Activated CD4-positive, alpha-beta T cell treated with anti-CD3 and anti-CD28 coated beads, Interleukin-2, amount 10 ng/mL, durations not matched to agents 7 days and 5 days (primary cell): ENCODE measurements around the gene GADD45A. TPM values are rescaled to one million over a fixed set of nuclear protein-coding genes. Genes with fewer than 3 reads are reported as not detected.

Source experiments
- CTCF ChIA-PET: fragments of 350-600 bp; sonication (Branson Sonifier 250); formaldehyde crosslinking; loops from one replicate; lab custom pipeline; 2021; ENCODE audit warnings: antibody characterized with exemption; lab: Charles Lee
- POLR2A ChIA-PET: fragments of 350-600 bp; sonication (Branson Sonifier 250); formaldehyde crosslinking; loops from one replicate; lab custom pipeline; 2021; ENCODE audit warnings: antibody characterized with exemption; lab: Charles Lee
- DNase-seq: peaks from one replicate; pipeline ENCODE4 v3.0.0-alpha.2; 2020
- H3K27ac Mint-ChIP-seq: one replicate; pipeline ENCODE4 v1.8.0; 2021; ENCODE audit warnings: mild to moderate bottlenecking, moderate library complexity, mixed read lengths
- H3K27me3 Mint-ChIP-seq: one replicate; pipeline ENCODE4 v1.8.0; 2021; ENCODE audit warnings: mixed read lengths
- H3K36me3 Mint-ChIP-seq: one replicate; pipeline ENCODE4 v1.8.0; 2021; ENCODE audit warnings: low read depth, mixed read lengths
- H3K4me1 Mint-ChIP-seq: one replicate; pipeline ENCODE4 v1.8.0; 2021; ENCODE audit warnings: mixed read lengths
- H3K4me3 Mint-ChIP-seq: one replicate; pipeline ENCODE4 v1.8.0; 2021; ENCODE audit warnings: mild to moderate bottlenecking, moderate library complexity, mixed read lengths
- H3K9me3 Mint-ChIP-seq: one replicate; pipeline ENCODE4 v1.8.0; 2021; ENCODE audit warnings: mixed read lengths
- total RNA-seq, 2 experiments: library from RNA; stranded (reverse); gene quantifications; one replicate each; pipeline ENCODE4 v1.2.3, GENCODE V29; 2021

The GADD45A gene
- total RNA-seq, 2 experiments from 2014 or later: 14.2 to 16.6 TPM

- no peak overlapping the region for H3K4me3 Mint-ChIP-seq
- peaks cover 30% of the 10 kb centered on the region for H3K27me3 Mint-ChIP-seq
- H3K36me3 Mint-ChIP-seq: no peaks in the 10 kb centered on the region
- no peaks in the 10 kb centered on the region for H3K9me3 Mint-ChIP-seq
- H3K27ac Mint-ChIP-seq: peak overlapping the region; percentile 84
- peaks cover 24% of the 10 kb centered on the region for H3K4me1 Mint-ChIP-seq
- POLR2A ChIA-PET: interaction anchor here (0.6 to 1.2 kb wide), 2 partner anchors 10 to 94 kb away, joined by 3 to 7 read pairs; partner anchors contain the start of gene GADD45A
- peak; percentile 60 for DNase-seq
- CTCF ChIA-PET: interaction anchor here (1.0 to 2.6 kb wide), 5 partner anchors 8 to 86 kb away, joined by 3 to 7 read pairs (median 4); no protein-coding TSS in a partner anchor
Measured at GRCh38 chr1:67674260-67675011, 10.6 kb upstream of the GADD45A start.

GRCh38 chr1:67675800-67676199 is 9.2 kb upstream of the GADD45A start:
- Mint-ChIP-seq H3K27ac (no peak overlapping the region), H3K4me1 (peaks cover 24% of the 10 kb centered on the region), H3K27me3 (peaks cover 19% of the 10 kb centered on the region), H3K36me3 (no peaks in the 10 kb centered on the region), H3K4me3 (no peak overlapping the region), H3K9me3 (no peaks in the 10 kb centered on the region)
- CTCF ChIA-PET: interaction anchor here (0.8 to 2.6 kb wide), 3 partner anchors 7 to 12 kb away, joined by 3 to 7 read pairs (median 3); no protein-coding TSS in a partner anchor
- DNase-seq: no peak
- POLR2A ChIA-PET: no interaction called here

- H3K27ac Mint-ChIP-seq: no peak overlapping the region
- no peaks in the 10 kb centered on the region for H3K9me3 Mint-ChIP-seq
- CTCF ChIA-PET: interaction anchor here (0.8 kb wide), 1 partner anchor 8 kb away, joined by 3 read pairs; no protein-coding TSS in a partner anchor
- H3K27me3 Mint-ChIP-seq: peaks cover 15% of the 10 kb centered on the region
- no peak for DNase-seq
- H3K36me3 Mint-ChIP-seq: no peaks in the 10 kb centered on the region
- H3K4me3 Mint-ChIP-seq: no peak overlapping the region
- POLR2A ChIA-PET: no interaction called here
- peaks cover 24% of the 10 kb centered on the region for H3K4me1 Mint-ChIP-seq
Measured at GRCh38 chr1:67676287-67676686, 8.7 kb upstream of the GADD45A start.

GRCh38 chr1:67676946-67677345 is 8.1 kb upstream of the GADD45A start:
- H3K27me3 Mint-ChIP-seq: peaks cover 13% of the 10 kb centered on the region
- no peak overlapping the region for H3K27ac Mint-ChIP-seq
- ChIA-PET POLR2A (no interaction called here), CTCF (no interaction called here)
- no peak overlapping the region for H3K4me3 Mint-ChIP-seq
- DNase-seq: no peak
- H3K4me1 Mint-ChIP-seq: peaks cover 24% of the 10 kb centered on the region
- no peaks in the 10 kb centered on the region for H3K9me3 Mint-ChIP-seq
- no peaks in the 10 kb centered on the region for H3K36me3 Mint-ChIP-seq

- no peaks in the 10 kb centered on the region for H3K36me3 Mint-ChIP-seq
Measured at GRCh38 chr1:67677408-67677807, 7.6 kb upstream of the GADD45A start.

GRCh38 chr1:67677930-67678329 is 7.1 kb upstream of the GADD45A start:
- Mint-ChIP-seq H3K4me1 (peaks cover 24% of the 10 kb centered on the region), H3K27ac (no peak overlapping the region), H3K4me3 (no peak overlapping the region), H3K36me3 (no peaks in the 10 kb centered on the region), H3K9me3 (no peaks in the 10 kb centered on the region), H3K27me3 (peaks cover 8% of the 10 kb centered on the region)
- ChIA-PET CTCF (no interaction called here), POLR2A (no interaction called here)
- no peak for DNase-seq

More at GRCh38 chr1:67677408-67677807, 7.6 kb upstream of the GADD45A start:
- Mint-ChIP-seq H3K27ac (no peak overlapping the region), H3K4me1 (peaks cover 24% of the 10 kb centered on the region), H3K4me3 (no peak overlapping the region), H3K27me3 (peaks cover 10% of the 10 kb centered on the region), H3K9me3 (no peaks in the 10 kb centered on the region)
- ChIA-PET POLR2A (no interaction called here), CTCF (no interaction called here)
- no peak for DNase-seq

GRCh38 chr1:67679691-67680090 is 5.3 kb upstream of the GADD45A start:
- ChIA-PET POLR2A (no interaction called here), CTCF (no interaction called here)
- H3K27ac Mint-ChIP-seq: no peak overlapping the region
- no peak for DNase-seq
- peaks cover 6% of the 10 kb centered on the region for H3K27me3 Mint-ChIP-seq
- H3K4me1 Mint-ChIP-seq: peaks cover 27% of the 10 kb centered on the region
- H3K9me3 Mint-ChIP-seq: no peaks in the 10 kb centered on the region
- H3K36me3 Mint-ChIP-seq: no peaks in the 10 kb centered on the region
- H3K4me3 Mint-ChIP-seq: no peak overlapping the region

GRCh38 chr1:67680486-67680885 is 4.5 kb upstream of the GADD45A start:
- Mint-ChIP-seq H3K4me1 (peaks cover 23% of the 10 kb centered on the region), H3K36me3 (no peaks in the 10 kb centered on the region), H3K27ac (no peak overlapping the region), H3K4me3 (no peak overlapping the region), H3K27me3 (peaks cover 6% of the 10 kb centered on the region), H3K9me3 (no peaks in the 10 kb centered on the region)
- ChIA-PET POLR2A (no interaction called here), CTCF (no interaction called here)
- no peak for DNase-seq

GRCh38 chr1:67682659-67683197 is 2.3 kb upstream of the GADD45A start:
- no peak overlapping the region for H3K27ac Mint-ChIP-seq
- ChIA-PET POLR2A (interaction anchor here (0.6 kb wide), 1 partner anchor 73 kb away, joined by 4 read pairs; no protein-coding TSS in a partner anchor), CTCF (interaction anchor here (1.3 kb wide), 1 partner anchor 8 kb away, joined by 7 read pairs; no protein-coding TSS in a partner anchor)
- DNase-seq: no peak
- H3K27me3 Mint-ChIP-seq: peaks cover 4% of the 10 kb centered on the region
- peaks cover 31% of the 10 kb centered on the region for H3K4me1 Mint-ChIP-seq
- no peak overlapping the region for H3K4me3 Mint-ChIP-seq
- H3K36me3 Mint-ChIP-seq: peaks cover 11% of the 10 kb centered on the region
- H3K9me3 Mint-ChIP-seq: no peaks in the 10 kb centered on the region

- POLR2A ChIA-PET: no interaction called here
- H3K4me1 Mint-ChIP-seq: peaks cover 34% of the 10 kb centered on the region
- CTCF ChIA-PET: interaction anchor here (1.3 kb wide), 1 partner anchor 9 kb away, joined by 7 read pairs; no protein-coding TSS in a partner anchor
- no peak overlapping the region for H3K4me3 Mint-ChIP-seq
- DNase-seq: no peak
- no peak overlapping the region for H3K27ac Mint-ChIP-seq
- peaks cover 13% of the 10 kb centered on the region for H3K36me3 Mint-ChIP-seq
- no peaks in the 10 kb centered on the region for H3K9me3 Mint-ChIP-seq
- H3K27me3 Mint-ChIP-seq: peaks cover 3% of the 10 kb centered on the region
Measured at GRCh38 chr1:67683316-67683715, 1.7 kb upstream of the GADD45A start.

- H3K27ac Mint-ChIP-seq: no peak overlapping the region
- POLR2A ChIA-PET: interaction anchor here (0.6 to 1.1 kb wide), 2 partner anchors 9 to 744 kb away, joined by 6 to 7 read pairs; no protein-coding TSS in a partner anchor
- no peak for DNase-seq
- CTCF ChIA-PET: interaction anchor here (0.8 to 2.1 kb wide), 3 partner anchors 11 to 19 kb away, joined by 3 to 7 read pairs (median 3); no protein-coding TSS in a partner anchor
- H3K9me3 Mint-ChIP-seq: no peaks in the 10 kb centered on the region
- H3K27me3 Mint-ChIP-seq: no peaks in the 10 kb centered on the region
- H3K4me1 Mint-ChIP-seq: peaks cover 39% of the 10 kb centered on the region
- peak overlapping the region; percentile 97 for H3K4me3 Mint-ChIP-seq
- peaks cover 20% of the 10 kb centered on the region for H3K36me3 Mint-ChIP-seq
Measured at GRCh38 chr1:67683766-67684525, 1.1 kb upstream of the GADD45A start.

GRCh38 chr1:67684526-67685066 is 405 bp upstream of the GADD45A start:
- Mint-ChIP-seq H3K36me3 (peaks cover 26% of the 10 kb centered on the region), H3K4me1 (peaks cover 39% of the 10 kb centered on the region), H3K9me3 (no peaks in the 10 kb centered on the region), H3K4me3 (peak overlapping the region; percentile 97), H3K27ac (peak overlapping the region; percentile 99), H3K27me3 (no peaks in the 10 kb centered on the region)
- DNase-seq: no peak
- ChIA-PET POLR2A (interaction anchor here (0.6 to 1.1 kb wide), 3 partner anchors 10 to 744 kb away, joined by 3 to 7 read pairs (median 6); no protein-coding TSS in a partner anchor), CTCF (interaction anchor here (0.6 to 2.1 kb wide), 4 partner anchors 12 to 118 kb away, joined by 3 to 7 read pairs (median 3); no protein-coding TSS in a partner anchor)
